Neural cell (in vitro differentiated cells): ENCODE data around the gene MYOF.

ENCODE experiments used
- EP300 ChIP-seq: fragments of 450-650 bp; conservative IDR thresholded peaks from 2 replicates; pipeline ENCODE4 v1.6.1; 2014; ENCODE audit warnings: antibody characterized with exemption, mild to moderate bottlenecking, moderate library complexity; ENCODE audit not compliant: poor library complexity, severe bottlenecking
- EZH2 ChIP-seq: fragments of 200-600, 300-800 bp; shearing (Covaris generic), sonication (generic); IDR thresholded peaks from 2 replicates; pipeline ENCODE4 v1.6.1; 2014; ENCODE audit warnings: antibody characterized with exemption, low read length, borderline replicate concordance, mild to moderate bottlenecking; ENCODE audit not compliant: insufficient read depth, poor library complexity, severe bottlenecking
- RAD21 ChIP-seq: fragments of 450-650 bp; conservative IDR thresholded peaks from 2 replicates; pipeline ENCODE4 v1.6.1; 2014; ENCODE audit warnings: antibody characterized with exemption, mild to moderate bottlenecking, moderate library complexity

DNA sequence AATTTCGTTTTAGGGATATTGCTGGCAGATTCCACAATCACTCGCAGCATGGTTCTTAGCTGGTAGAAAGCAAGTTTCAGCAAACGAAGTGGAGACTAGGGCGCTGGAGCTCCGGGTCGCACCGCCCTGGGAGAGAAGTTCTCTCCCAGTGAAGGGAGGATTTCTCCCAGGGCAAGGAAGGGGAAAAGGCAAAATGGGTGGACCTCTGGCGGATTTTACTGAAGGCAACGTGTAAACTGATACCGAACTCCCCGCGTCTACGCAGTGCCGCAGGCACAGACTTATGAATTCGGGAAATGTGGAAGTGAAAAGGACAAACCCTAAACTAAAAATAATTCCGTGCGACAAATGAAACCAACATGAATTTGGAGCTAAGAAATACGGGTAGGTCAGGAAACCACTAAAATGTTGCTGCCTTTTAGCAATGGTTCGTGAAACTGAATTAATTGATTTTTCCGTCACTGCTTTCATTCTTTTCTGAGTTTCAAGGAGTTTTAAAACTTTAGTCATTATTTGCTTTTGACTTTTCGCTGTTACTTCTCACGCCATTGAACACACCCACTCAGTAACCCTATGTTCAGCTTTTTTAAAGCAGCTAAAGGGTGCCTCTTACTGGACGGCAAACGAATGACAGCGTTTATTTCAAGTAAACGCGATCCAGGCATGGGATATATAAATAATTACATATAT is at the start of gene MYOF:
- TF ChIP-seq EP300 (no peak), EZH2 (no peak), RAD21 (peak; percentile 63)
